ENCODE results near the gene RASGRP2. TPM values are rescaled to one million over a fixed set of nuclear protein-coding genes. Genes with fewer than 3 reads are reported as not detected.
A peak's percentile ranks its signal among the peaks of the same experiment; 100 is the strongest.

Gene RASGRP2
- total RNA-seq, 1 donor from 2014 or later, result 24.9 TPM

GRCh38 chr11:64772303-64773018 is 28.5 kb upstream of the RASGRP2 start:
- FAIRE-seq (no peak), DNase-seq (ENCODE audit: low spot score in 2 of 2) (no peak)

- no peak for FAIRE-seq
Measured at GRCh38 chr11:64771861-64772260, 27.9 kb upstream of the RASGRP2 start.

DNA sequence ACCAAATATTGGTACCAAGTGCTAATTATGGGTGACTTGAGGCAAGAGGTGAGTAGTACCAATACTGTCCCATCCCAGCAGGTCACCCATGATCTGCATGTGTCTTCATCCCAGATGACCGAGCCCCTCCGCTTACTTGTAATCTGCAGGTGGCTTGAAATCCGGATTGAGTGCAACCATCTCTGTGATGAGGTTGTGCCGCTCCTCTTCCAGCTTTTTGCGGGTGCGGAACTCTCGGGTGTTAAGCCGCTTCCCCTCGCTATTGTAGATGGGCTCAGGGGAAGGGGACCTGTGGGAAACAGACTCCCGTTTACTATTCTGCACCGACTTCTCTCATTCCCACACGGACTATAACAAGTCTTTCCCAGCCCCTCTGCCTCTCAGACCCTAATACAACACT is 26.2 kb upstream of the RASGRP2 start:
- DNase-seq (ENCODE audit: low spot score in 2 of 2), result no peak
- FAIRE-seq, result no peak

More at GRCh38 chr11:64771861-64772260, 27.9 kb upstream of the RASGRP2 start:
- no peak for DNase-seq (ENCODE audit: low spot score in 2 of 2)

- DNase-seq (ENCODE audit: low spot score in 2 of 2), result no peak
- no peak for FAIRE-seq
Measured at GRCh38 chr11:64769283-64769682, 25.3 kb upstream of the RASGRP2 start.

DNA sequence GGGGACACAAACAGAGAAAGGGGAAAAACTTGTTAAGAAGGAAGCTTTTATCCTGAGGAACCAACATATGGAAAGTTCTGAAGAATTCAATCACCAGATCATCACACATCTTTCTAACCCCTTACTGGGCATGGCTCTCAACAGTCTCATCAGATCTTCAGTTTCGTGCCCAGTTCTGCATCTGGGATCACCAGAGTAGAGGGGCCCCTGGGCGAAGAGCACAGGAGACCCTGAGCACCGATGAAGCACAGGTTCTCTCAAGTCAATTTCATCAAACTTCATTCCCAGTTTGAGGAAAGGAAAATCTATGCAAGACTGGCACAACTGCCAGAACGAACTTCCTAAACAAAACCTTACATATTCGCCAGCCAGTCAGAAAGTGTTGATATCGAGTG is 24.4 kb upstream of the RASGRP2 start:
- FAIRE-seq (no peak), DNase-seq (ENCODE audit: low spot score in 2 of 2) (no peak)

DNA sequence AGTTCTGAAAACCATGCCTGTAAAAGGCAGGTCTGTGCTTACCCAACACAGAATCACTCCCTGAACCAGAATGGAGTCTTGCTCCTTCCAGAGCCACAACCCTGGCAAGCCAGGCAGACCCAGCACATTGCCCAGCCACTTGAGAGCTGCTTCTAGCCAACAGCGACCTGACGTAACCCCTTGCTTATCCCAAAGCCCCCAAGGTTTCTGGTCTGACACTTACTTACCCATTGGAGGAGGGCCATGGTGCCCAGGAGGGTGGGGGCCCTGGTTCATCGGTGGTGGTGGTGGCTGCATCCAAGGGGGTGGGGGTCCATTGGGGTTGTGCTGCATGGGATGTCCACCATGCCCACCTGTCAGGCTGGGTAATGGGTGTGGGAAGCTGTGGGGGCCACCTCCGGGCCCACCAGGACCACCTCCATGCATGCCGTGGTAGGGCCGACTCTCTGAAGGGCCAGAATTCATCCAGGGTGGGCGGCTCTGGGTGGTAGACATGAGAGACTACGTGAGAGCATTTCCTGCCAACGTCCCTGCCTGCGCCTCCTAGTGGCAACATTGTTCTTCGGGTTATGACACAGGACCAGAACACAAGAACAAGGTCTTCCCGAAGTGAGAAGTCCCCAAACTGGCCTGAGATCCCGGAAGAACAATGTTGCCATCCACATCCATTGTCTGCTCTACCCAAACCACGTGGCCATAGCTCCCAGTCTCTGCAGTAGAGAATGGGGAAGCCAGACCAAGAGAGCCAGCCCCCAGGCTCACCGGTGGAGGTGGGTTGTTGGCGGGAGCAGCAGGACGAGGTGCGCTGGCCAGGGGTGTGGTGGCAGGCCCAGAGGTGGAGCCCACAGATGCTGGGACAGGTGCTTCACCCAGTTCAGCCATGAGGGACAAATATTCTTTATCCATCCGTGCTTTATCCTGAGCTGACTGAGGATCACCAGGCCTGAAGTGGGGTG is 23.7 kb upstream of the RASGRP2 start:
- DNase-seq (ENCODE audit: low spot score in 2 of 2), result no peak

DNA sequence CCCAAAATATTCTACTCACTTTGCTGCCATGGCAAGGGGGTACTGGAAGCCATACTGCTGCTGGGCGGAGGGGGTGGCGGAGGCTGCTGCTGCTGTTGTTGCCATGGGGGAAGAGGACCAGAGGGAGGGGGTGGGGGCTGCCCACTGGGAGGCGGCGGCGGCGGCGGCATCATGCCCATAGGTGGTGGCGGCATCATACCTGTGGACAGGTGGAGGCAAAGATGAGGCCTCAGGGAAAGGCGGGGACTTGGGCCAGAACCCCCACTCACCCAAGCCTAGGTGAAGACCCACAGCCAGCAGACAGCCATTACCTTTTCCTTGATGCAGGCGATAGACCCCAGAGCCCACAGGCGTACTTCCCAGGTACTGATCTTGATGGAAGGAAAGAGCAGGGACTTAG is 22.9 kb upstream of the RASGRP2 start:
- FAIRE-seq, result no peak
- DNase-seq (ENCODE audit: low spot score in 2 of 2), result no peak

More for the DNA sequence above, 23.7 kb upstream of the RASGRP2 start:
- FAIRE-seq, result no peak

DNA sequence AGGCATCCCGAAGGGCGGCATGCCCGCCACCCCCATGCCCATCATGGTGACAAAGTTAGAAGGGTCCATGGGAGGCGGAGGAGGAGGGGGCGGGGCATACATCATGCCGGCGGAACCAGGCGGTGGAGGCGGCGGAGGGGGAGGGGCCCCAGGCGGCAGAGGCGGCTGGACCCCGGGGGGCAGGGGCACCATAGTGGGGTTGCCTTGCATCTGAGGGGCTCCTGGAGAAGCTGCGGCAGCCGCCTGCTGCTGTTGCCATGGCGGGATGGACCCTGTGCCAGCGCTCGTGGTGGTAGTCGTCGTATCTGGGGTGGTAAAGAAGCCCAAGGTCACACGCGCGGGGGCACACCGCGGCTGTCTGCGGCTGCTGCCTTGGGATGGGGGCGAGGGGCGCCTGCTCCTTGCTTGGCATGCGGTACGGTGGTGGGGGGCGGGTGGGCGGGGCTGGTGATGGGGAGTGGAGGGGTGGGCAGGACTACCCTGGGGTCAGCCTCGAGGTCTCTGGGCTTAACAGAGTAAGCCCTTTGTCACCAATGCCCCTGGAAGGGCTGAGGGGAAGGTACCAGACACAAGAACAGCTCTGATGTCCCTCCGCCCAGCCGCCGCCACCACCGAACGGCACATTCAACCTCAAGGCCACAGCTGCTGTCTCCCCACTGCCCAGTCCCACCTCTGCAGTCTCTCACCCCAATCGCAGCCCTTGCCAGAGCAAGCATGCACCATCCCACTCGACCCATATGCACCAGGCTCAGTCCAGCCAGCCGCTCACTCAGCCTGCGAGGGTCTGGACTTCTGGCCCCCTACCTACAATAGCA is 22.1 kb upstream of the RASGRP2 start:
- FAIRE-seq, result no peak
- no peak for DNase-seq (ENCODE audit: low spot score in 2 of 2)

GRCh38 chr11:64765291-64765850 is 21.4 kb upstream of the RASGRP2 start:
- FAIRE-seq (no peak), DNase-seq (ENCODE audit: low spot score in 2 of 2) (no peak)

GRCh38 chr11:64764753-64765152 is 20.8 kb upstream of the RASGRP2 start:
- FAIRE-seq (no peak), DNase-seq (ENCODE audit: low spot score in 2 of 2) (no peak)

DNA sequence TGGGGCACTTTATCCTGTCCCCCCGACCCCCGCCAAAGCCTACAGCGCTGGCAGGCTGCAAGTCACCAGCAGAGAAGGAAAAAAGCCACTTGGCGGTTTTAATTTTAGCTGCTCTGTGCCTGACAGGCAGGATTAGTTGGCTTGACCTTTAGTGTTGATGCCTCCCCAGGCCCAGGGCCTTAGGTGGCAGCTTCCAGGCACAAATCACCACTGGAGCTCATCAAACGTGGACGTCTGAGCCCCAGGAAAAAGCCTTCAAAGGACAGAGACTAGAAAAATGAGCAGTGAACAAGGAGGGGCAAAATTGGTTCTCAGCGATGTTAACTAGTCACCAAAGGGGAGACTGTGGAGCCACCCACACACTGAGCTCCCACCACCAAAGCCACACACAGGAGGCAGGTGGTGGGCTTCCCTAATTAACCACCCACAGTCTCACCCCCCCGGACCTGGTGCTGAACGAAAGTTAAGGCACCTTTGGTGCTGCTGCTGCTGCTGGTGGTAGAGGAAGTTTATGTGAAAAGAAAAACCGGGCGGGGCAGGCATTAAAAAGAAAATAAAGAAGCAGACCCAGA is 20.2 kb upstream of the RASGRP2 start:
- DNase-seq (ENCODE audit: low spot score in 2 of 2), result no peak

DNA sequence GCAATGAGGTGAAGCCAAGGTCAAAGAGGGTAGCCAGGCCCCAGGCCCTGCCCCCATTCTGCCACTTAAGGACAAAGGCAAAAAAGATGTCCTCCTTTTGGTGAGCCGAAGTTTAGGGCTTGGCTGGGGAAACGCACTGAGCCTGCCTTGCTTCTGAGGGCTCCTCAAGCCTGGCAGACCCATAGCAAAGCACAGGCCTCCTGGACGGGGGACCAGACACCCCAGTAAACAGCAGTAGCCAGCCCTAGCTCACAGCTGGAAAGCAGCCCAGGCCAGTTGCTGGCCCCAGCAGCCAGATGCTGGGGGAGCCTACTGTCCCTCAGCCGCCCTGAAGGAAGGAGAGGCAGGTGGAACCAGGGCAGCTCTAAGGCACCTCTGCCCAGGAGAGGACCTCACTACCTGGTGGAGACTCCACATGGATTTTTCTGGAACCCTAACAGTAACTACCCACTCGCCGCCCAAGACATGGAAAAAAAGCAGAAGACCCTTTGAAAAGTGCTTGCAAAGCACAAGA is 19.6 kb upstream of the RASGRP2 start:
- no peak for DNase-seq (ENCODE audit: low spot score in 2 of 2)
- no peak for FAIRE-seq

More for the DNA sequence above, 20.2 kb upstream of the RASGRP2 start:
- no peak for FAIRE-seq

DNA sequence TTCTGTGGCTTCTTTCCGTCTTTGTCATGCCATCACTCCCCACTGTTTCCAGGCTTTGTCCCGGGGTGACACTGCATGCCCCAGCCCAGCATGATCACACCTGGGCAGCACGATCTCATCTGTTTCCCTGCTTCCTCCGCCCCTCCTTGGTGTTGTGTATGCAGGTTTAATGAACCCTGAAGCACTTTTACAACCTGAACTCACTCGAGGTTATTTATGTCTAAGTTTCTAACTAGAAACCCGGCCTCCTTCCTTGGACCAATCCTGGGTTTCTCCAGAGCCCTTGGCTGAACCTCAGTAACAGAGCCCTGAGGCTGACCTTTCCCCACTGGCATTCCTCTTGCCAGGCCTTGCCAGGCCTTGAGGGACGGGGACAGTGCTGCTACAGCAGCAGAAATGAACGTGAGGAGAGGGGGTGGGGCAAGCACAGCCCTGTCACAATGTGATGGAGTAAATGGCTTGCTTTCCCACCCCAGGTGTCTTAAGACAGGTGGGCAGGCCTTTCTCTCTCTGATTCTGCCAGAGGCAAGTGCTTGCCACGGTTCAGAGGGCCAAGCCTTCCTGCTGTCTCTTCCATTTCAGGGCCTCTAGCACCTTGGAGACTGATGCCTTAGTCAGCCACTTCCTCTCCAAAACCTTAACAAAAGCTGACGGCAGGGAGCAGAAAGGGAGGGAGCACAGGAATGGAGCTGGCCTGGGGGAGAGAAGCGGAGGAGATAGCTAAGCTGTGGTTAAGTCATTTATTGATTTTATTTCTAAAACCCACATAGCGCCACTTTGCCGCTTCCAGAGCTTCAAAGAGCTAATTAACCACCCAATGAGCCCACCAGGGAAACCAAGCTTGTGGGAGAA is 19.0 kb upstream of the RASGRP2 start:
- FAIRE-seq, result no peak
- DNase-seq (ENCODE audit: low spot score in 2 of 2), result no peak

GRCh38 chr11:64762277-64762673 is 18.3 kb upstream of the RASGRP2 start:
- no peak for DNase-seq (ENCODE audit: low spot score in 2 of 2)
- no peak for FAIRE-seq

DNA sequence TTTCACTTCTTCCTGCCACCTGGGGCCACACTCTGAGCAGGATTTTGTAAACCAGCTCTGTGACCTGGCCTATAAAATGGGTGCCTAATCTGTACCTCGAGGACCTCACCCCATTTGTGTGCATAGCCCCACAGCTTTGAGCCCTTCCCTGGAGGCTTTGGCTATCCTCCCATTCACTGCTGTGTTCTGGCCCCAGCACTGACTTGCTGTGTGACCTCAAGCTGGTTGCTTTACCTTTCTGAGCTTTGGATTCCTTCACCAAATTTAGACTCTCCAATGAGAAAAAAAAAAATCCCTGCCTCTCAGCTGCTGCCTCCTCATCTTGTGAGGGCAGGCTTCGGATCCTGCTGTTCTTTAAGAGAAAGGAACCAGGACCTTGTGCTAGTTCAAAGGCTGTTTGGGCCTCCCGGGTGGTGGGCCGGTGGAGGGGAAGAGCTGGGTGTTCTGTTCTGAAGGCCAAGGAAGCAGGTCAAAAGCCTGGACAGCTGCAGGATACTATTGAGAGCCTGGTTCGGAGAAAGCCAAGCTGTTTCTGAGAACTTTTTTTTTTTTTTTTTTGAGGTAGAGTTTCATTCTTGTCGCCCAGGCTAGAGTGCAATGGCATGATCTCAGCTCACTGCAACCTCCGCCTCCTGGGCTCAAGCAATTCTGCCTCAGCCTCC is 16.9 kb upstream of the RASGRP2 start:
- DNase-seq (ENCODE audit: low spot score in 2 of 2) (no peak), FAIRE-seq (no peak)

DNA sequence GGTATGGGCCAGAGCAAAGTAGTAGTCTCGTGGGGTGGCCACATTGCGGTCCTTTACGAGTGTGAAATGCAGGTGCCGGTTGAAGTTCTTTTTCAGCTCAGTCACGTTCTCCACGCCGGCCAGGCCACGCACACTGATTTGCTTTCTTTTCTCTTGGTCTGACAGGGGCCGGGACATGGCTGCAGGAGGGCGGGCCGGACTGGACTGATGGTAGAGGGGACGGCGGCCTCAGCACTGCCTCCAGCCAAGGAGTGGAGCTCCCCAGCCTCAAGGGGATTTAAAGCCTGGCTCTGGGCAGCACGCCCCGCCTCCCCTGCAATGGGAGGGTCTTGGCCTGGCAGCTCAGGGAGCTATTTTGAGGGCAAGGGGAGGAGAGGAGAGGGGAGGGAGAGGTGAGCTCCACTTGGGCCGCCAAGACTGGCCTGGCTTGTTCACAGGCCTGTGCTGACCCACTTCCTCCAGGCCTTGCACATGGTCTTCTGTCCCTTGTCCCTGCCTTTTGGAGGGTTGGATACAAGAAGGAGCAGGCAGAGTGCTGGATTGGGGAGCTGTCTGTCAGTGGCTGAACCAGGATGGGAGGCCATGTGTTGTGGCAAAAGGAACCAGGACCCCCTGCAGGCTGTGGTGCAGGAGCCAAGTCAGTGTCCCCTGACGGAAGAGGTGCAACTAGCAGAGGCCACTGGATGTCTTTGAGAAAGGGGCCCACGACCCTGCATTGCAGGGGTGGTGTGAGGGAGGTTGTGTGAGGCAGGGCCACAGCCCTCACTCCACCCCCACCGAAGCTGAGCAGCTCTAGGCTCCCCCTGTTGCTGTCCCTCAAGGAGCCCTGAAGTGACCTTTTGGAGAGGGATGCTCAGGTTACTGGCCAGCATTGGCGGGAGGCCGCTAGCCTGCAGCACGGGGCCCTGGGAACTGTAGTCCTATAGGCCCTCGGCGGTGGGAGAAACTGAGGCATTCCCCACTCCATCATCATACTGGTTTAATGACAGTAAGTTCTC is 16.1 kb upstream of the RASGRP2 start, which contains the start of gene PYGM:
Gene PYGM, minus strand, starts transcription at position 253 of the 998 bp plus-strand sequence. Its CDS starts 76 bp downstream, at position 177.
- DNase-seq (ENCODE audit: low spot score in 2 of 2) (peak; percentile 60 to 72), FAIRE-seq (no peak)

DNA sequence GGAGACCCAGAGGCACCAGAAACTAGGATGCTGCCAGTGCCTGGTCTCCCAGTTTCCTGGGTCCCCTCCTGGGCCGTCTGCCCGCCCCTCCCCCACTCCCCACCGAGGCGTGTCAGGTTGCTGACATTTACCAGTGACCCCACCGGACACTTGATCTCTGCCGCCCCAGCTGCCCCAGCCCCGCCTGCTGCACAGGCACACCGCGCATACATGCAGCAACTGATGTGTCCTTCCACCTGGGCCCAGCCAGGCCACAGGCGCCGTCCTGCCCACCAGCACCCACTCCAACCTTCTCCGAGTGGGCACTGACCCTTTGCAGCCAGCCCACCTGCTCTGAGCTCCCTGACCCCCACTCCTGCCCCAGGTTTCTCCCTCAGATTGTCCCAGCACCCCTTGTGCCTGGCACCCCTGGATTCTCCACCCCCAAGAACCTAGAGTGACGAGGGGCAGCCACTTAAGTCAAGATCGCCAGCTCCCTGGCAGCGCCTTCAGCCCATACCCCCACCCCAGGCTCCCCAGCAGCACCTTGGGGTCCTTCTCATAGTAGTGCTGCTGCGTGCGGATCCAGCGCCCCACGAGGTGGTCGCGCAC is 15.3 kb upstream of the RASGRP2 start:
- FAIRE-seq, result no peak
- DNase-seq (ENCODE audit: low spot score in 2 of 2), result no peak
